Naive thymus-derived CD8-positive, alpha-beta T cell (primary cell): Measurements from ENCODE around the gene PTPN5. TPM values are rescaled to one million over a fixed set of nuclear protein-coding genes. Genes with fewer than 3 reads are reported as not detected.
"Not testable (repeated sequence)": the region's sequence is repeated elsewhere in the genome, so short reads cannot be mapped to it uniquely, and the experiment has no call there.

ENCODE experiments used
- ATAC-seq, 2 donors: fragments of 150-1000 bp; cut with Tn5 transposase in 1 of 2; sonication (Bioruptor Pico), chemical (Tn5 transposase) in 1 of 2; 1 replicate in 1 of 2; 2 replicates in 1 of 2; pipeline ENCODE4 v1.10.0; 2021; ENCODE audit warnings: mild to moderate bottlenecking in 2 of 2, moderate library complexity in 2 of 2
- POLR2A ChIA-PET: fragments of 350-600 bp; sonication (Branson Sonifier 250); formaldehyde crosslinking; loops from one replicate; lab custom pipeline; 2021; ENCODE audit warnings: antibody characterized with exemption; lab: Charles Lee
- DNase-seq, 10 donors: peaks; one replicate each; pipeline versions ENCODE4 v3.0.0 to v3.0.0-alpha.2; 2020 to 2022
- H3K27ac Mint-ChIP-seq, 10 donors: one replicate each; pipeline ENCODE4 v1.8.0; 2020 to 2022; ENCODE audit warnings: mild to moderate bottlenecking in 10 of 10, mixed read lengths in 10 of 10, moderate library complexity in 4 of 10, inconsistent platforms in 1 of 10
- H3K27me3 Mint-ChIP-seq, 5 donors: one replicate each; pipeline ENCODE4 v1.8.0; 2021 to 2022; ENCODE audit warnings: mixed read lengths in 5 of 5
- H3K36me3 Mint-ChIP-seq, 3 donors: one replicate each; pipeline ENCODE4 v1.8.0; 2020 to 2022; ENCODE audit warnings: mixed read lengths in 3 of 3, mild to moderate bottlenecking in 2 of 3, inconsistent platforms in 1 of 3
- H3K4me1 Mint-ChIP-seq, 4 donors: one replicate each; pipeline ENCODE4 v1.8.0; 2021 to 2022; ENCODE audit warnings: mixed read lengths in 4 of 4
- H3K4me3 Mint-ChIP-seq, 10 donors: one replicate each; pipeline ENCODE4 v1.8.0; 2020 to 2022; ENCODE audit warnings: mild to moderate bottlenecking in 10 of 10, mixed read lengths in 10 of 10, moderate library complexity in 6 of 10, inconsistent platforms in 1 of 10
- H3K9me3 Mint-ChIP-seq, 9 donors: one replicate each; pipeline ENCODE4 v1.8.0; 2020 to 2022; ENCODE audit warnings: mixed read lengths in 9 of 9, mild to moderate bottlenecking in 3 of 9, inconsistent platforms in 1 of 9, moderate library complexity in 1 of 9
- polyA plus RNA-seq, 3 donors: library from polyadenylated mRNA; unstranded; fragments of 300-500 nt; fragmentation: Illumina TruSeq; gene quantifications; one replicate each; pipeline ENCODE4 v1.2.3, GENCODE V29; 2021
- total RNA-seq, 8 experiments: library from RNA in 2 of 8; stranded (reverse) in 2 of 8; gene quantifications; one replicate each; pipeline ENCODE4 v1.2.3 and lab custom pipeline; 2021 to 2026

PTPN5 gene
- total RNA-seq (not detected), polyA plus RNA-seq (not detected), total RNA-seq (lab: John Stamatoyannopoulos, UW) (0 to 0.08 (median 0) reads per million in 6 experiments)

DNA sequence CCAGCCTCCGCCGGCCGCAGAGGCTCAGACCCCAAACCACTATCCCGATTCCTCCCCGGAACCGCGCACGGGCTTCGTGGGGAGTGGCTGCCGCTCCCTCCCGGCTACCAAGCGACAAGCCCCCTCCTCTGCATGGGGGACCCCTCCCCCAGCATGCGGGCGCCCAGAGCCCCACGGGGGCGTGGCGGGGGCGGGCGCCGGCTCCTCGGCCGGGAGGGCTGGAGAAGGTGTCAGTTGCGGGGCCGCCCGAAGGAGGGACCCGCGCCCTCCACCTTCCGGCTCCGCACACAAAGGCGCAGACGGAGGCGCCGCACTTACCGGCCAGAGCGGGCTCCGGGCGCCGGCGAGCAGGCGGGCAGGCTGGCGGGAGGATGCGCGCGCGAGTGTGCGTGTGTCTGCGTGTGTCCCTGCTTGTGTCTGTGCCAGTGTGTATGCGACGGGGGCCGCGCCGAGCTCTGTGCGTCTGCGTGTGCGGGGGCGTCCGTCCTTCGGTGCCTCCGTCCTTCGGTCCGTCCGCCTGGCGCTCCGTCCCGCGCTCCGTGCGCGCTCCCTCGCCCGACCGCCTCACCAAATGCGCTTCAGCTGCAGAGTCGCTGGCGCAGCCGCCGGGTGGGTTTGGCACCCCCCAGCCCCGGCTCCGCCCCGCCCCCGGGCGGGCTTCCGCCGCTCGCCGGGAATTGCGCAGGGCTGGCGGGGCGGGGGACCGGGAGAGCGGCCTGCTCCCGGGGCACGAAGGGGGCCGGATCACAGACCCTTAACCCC lies at the start of gene PTPN5:
Gene PTPN5 (minus strand): TSS at position 592 of the 762 bp plus-strand sequence. CDS start 19,840 bp downstream, outside the sequence.
- no peak for ATAC-seq
- H3K36me3 Mint-ChIP-seq: no peaks in the 10 kb centered on the region

DNA sequence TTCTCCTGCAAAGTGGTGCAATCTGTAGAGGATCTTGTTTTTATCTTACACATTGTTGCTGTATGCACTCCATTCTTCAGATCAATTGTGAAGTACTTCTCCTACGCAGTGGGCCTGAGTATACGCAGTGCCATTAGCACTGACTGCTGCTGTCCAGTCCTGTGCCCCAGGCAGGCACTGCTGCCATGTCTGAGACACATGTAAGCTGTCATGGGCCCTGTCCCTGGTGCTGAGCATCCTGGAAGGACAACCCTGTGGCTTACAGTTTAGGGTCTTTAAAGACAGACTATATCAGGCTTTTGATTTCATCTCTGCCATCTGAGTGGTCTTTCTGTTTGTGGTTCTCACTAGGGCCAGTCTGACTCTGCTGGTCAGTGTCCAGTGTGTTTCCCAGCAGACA lies 44.8 kb upstream of the PTPN5 start:
- POLR2A ChIA-PET: no interaction called here
- Mint-ChIP-seq H3K27ac (no peak overlapping the region), H3K9me3 (peaks cover 12 to 61% (median 33%) of the 10 kb centered on the region in 9 donors), H3K4me1 (no peaks in the 10 kb centered on the region), H3K4me3 (no peak overlapping the region), H3K27me3 (peaks cover 28 to 88% (median 47%) of the 10 kb centered on the region in 5 donors), H3K36me3 (peaks cover 2 to 38% (median 3%) of the 10 kb centered on the region in 3 donors)
- DNase-seq: no peak
- ATAC-seq: no peak

More for the DNA sequence above, at the start of gene PTPN5:
- H3K4me1 Mint-ChIP-seq: peaks cover 1 to 8% (median 4%) of the 10 kb centered on the region in 4 donors
- POLR2A ChIA-PET: no interaction called here
- peak within 1 kb of the TSS in 5 of 10 donors; percentile 34 to 66 (median 48) for H3K4me3 Mint-ChIP-seq
- DNase-seq: no peak
- no peaks in the 10 kb centered on the region for H3K9me3 Mint-ChIP-seq
- H3K27me3 Mint-ChIP-seq: peaks cover 32 to 53% (median 48%) of the 10 kb centered on the region in 5 donors
- H3K27ac Mint-ChIP-seq: no peak within 1 kb of the TSS

DNA sequence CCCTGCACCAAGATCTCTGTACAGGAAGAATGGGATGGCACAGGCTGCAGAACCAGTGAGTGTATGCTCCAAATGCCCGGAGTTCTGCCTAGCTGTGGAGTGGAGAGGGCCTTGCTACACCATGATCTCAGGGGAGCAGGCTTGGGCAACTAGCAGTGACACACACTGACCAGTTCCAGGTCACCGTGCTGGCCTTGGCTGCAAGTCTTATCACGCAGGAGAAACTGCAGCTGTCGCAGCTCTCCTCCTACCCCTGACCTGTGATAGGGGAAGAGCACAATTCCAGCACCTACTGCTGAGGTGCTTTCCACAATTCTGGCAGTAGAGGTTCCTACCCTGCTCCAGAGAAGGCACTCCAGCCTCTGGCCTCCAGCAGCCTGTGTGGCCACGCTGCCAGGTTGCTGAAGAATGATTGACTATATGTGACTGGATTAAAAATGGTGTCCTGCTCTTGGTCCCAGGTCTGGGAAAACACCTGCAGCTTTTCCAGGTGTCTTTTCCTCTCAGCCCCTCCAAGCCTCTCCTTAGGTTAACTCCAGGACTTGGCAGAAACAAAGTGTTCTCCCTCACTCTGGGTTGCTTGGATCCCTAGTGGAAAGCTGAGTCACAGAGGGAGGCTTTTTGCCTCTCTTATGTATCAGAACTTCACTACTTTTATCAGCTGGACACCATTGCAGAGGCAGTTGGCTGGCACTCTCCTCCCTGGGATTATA lies 43.3 kb upstream of the PTPN5 start:
- POLR2A ChIA-PET: no interaction called here
- H3K27ac Mint-ChIP-seq: no peak overlapping the region
- peaks cover 33 to 88% (median 47%) of the 10 kb centered on the region in 5 donors for H3K27me3 Mint-ChIP-seq

GRCh38 chr11:18820160-18820559 lies 28.6 kb upstream of the PTPN5 start:
- H3K9me3 Mint-ChIP-seq, DNase-seq, H3K4me3 Mint-ChIP-seq, POLR2A ChIA-PET, H3K27ac Mint-ChIP-seq, H3K36me3 Mint-ChIP-seq, H3K4me1 Mint-ChIP-seq, ATAC-seq: not testable (repeated sequence)
- peaks cover 3 to 42% (median 15%) of the 10 kb centered on the region in 5 donors for H3K27me3 Mint-ChIP-seq

More for the DNA sequence above, 43.3 kb upstream of the PTPN5 start:
- H3K4me1 Mint-ChIP-seq: no peaks in the 10 kb centered on the region
- DNase-seq (no peak), ATAC-seq (no peak)
- H3K9me3 Mint-ChIP-seq: peaks cover 7 to 57% (median 30%) of the 10 kb centered on the region in 9 donors
- H3K4me3 Mint-ChIP-seq: no peak overlapping the region
- peaks cover 0 to 42% (median 2%) of the 10 kb centered on the region in 3 donors for H3K36me3 Mint-ChIP-seq

DNA sequence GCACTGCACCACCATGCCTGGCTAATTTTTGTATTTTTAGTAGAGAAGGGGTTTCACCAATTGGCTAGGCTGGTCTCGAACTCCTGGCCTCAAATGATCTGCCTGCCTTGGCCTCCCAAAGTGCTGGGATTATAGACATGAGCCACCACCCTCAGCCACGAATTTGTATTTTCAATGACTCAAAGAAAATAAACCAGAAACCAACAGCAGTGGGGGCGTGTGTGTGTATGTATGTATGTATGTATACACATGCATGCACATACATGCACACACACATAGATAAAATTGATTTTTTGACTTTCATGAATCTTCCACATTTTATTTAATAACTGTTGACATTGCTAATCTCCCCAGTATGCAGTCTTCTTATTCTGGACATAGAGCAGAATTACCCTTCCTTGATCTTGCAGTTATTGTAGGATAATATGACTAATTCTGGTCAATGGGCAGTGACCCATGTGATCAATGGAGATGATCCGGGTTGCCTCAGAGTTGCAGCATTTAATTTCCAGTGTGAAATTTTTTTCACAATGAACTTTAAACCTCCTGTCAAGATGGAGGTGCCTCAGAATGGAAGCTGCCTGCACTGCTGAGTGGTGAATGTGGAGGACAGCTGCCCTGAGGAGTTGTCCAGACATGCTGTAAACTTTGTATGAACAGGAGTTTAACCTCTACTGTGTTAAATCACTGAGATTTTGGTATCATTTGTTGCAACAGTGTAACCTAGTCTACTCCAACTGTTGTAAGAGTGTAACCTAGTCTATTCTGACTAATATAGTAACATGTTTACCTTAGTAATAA lies 12.8 kb upstream of the PTPN5 start:
- Mint-ChIP-seq H3K36me3 (no peaks in the 10 kb centered on the region), H3K4me3 (no peak overlapping the region), H3K27me3 (peaks cover 2 to 24% (median 11%) of the 10 kb centered on the region in 5 donors), H3K9me3 (no peaks in the 10 kb centered on the region), H3K27ac (no peak overlapping the region), H3K4me1 (peaks cover 0 to 7% (median under 1%) of the 10 kb centered on the region in 4 donors)
- DNase-seq (no peak), ATAC-seq (no peak)
- POLR2A ChIA-PET: no interaction called here

GRCh38 chr11:18802381-18803257 lies 11.0 kb upstream of the PTPN5 start:
- Mint-ChIP-seq H3K27ac (peak overlapping the region in 2 of 10 donors; percentile 20 to 30), H3K9me3 (no peaks in the 10 kb centered on the region), H3K4me3 (peak overlapping the region in 2 of 10 donors; percentile 1 to 31), H3K4me1 (peaks cover 0 to 7% (median 0%) of the 10 kb centered on the region in 4 donors), H3K27me3 (peaks cover 3 to 28% (median 7%) of the 10 kb centered on the region in 5 donors), H3K36me3 (no peaks in the 10 kb centered on the region)
- POLR2A ChIA-PET: no interaction called here
- peak; percentile 32 to 39 for ATAC-seq
- peak in 6 of 10 donors; percentile 15 to 38 (median 30) for DNase-seq

GRCh38 chr11:18798799-18799469 lies 7.3 kb upstream of the PTPN5 start:
- H3K9me3 Mint-ChIP-seq: no peaks in the 10 kb centered on the region
- DNase-seq: no peak
- POLR2A ChIA-PET: no interaction called here
- no peaks in the 10 kb centered on the region for H3K36me3 Mint-ChIP-seq
- no peak for ATAC-seq
- H3K27me3 Mint-ChIP-seq: peaks cover 9 to 31% (median 22%) of the 10 kb centered on the region in 5 donors
- peaks cover 0 to 7% (median 0%) of the 10 kb centered on the region in 4 donors for H3K4me1 Mint-ChIP-seq
- H3K27ac Mint-ChIP-seq: no peak overlapping the region
- no peak overlapping the region for H3K4me3 Mint-ChIP-seq

DNA sequence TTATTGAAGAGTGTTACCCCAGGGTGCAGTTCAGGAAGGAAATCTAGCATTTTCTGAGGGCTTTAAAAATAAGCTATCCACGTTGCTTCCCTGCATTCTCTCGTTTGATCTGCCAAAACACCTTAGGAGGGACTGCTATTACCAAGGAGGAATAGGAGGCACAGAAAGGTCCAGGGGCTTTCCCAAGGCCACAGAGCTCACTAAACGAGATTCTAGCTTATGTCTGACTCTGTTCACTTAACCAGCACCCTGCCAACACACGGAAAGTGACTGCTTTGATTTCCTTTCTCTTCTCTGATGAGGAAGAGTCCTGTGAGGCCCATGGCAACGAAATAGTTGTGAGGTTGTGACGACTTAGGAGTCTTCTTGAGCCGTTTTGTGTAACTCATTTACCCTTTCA lies 3.4 kb upstream of the PTPN5 start:
- no peak for ATAC-seq
- Mint-ChIP-seq H3K36me3 (no peaks in the 10 kb centered on the region), H3K27ac (no peak overlapping the region), H3K27me3 (peaks cover 21 to 48% (median 42%) of the 10 kb centered on the region in 5 donors), H3K4me1 (peaks cover 1 to 8% (median 4%) of the 10 kb centered on the region in 4 donors), H3K9me3 (no peaks in the 10 kb centered on the region), H3K4me3 (no peak overlapping the region)
- no peak for DNase-seq
- POLR2A ChIA-PET: no interaction called here

DNA sequence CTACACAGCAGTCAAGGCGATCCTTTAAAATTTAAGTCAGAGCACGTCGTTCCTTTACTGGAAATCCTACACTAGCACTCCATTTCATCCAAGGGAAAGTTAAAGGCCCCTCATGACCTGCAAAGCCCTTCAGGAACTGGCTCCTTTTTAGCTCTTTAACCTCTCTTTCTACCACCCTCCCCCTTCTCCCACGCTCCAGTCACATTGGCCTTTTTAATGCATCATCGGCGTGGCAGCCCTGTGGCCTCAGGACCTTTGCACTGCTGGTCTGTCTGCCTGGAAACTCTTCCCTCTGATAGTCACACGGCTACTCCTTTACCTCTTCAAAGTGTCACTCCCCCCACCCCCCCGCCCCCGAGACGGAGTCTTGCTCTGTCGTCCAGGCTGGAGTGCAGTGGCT lies 1.2 kb upstream of the PTPN5 start:
- ATAC-seq (no peak), DNase-seq (no peak)
- peaks cover 30 to 59% (median 57%) of the 10 kb centered on the region in 5 donors for H3K27me3 Mint-ChIP-seq
- POLR2A ChIA-PET: no interaction called here
- no peak overlapping the region for H3K27ac Mint-ChIP-seq
- H3K9me3 Mint-ChIP-seq: no peaks in the 10 kb centered on the region
- H3K4me1 Mint-ChIP-seq: peaks cover 1 to 8% (median 4%) of the 10 kb centered on the region in 4 donors
- no peaks in the 10 kb centered on the region for H3K36me3 Mint-ChIP-seq
- H3K4me3 Mint-ChIP-seq: peak overlapping the region in 4 of 10 donors; percentile 29 to 66 (median 42)

DNA sequence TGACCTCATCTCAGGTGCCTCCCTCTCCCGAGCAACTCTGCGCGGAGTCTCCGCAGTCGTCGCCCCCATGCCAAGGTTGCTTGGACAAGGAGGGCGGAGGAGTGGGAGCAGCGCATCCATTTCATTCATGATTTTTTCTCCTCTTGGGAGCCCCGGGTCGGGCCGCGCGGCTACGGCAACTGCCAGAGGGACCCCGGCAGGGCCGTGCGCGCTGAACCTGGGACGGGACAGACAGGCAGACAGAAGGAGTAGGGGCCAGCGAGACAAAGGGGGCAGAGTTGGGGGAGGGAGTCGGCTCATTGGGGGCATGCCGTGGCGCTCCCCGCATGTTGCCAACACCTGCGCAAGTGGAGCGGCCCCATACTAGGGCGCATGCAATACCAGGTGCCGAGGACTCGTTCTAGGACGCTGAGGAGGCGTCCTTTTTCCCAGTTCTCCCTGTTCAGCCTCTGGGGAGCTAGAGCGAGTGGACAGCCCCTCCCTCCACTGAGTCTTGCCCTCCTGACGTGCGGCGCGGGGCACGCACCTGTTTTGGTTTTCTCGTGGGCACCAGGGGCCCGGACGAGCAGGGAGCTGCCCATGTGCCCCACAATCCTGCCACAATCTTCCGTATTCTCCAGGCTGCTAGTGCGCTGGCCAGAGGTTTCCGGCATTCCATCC lies 501 bp upstream of the PTPN5 start:
- Mint-ChIP-seq H3K9me3 (no peaks in the 10 kb centered on the region), H3K4me3 (peak overlapping the region in 4 of 10 donors; percentile 34 to 48 (median 42)), H3K4me1 (peaks cover 1 to 8% (median 4%) of the 10 kb centered on the region in 4 donors), H3K27ac (no peak overlapping the region), H3K27me3 (peaks cover 28 to 55% (median 51%) of the 10 kb centered on the region in 5 donors), H3K36me3 (no peaks in the 10 kb centered on the region)
- DNase-seq (no peak), ATAC-seq (no peak)
- POLR2A ChIA-PET: no interaction called here

DNA sequence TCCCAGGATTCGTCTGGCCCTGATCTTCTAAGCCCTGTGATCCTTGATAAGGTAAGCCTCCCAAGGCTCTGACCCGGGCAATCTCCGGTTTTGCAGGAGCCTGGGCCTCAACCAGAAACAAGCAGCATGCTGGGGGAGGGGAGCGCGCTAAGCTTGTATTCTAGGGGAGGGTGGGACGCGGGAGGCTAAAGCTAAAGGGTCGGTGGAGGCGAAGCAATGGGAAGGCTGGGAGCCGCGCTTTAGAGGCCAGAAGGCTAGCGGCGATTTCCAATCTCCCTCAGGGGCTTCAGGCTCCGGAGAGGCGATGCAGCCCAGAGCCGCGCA lies 753 bp downstream of the PTPN5 start:
- POLR2A ChIA-PET: no interaction called here
- H3K36me3 Mint-ChIP-seq: no peaks in the 10 kb centered on the region
- no peak for DNase-seq
- peaks cover 1 to 8% (median 4%) of the 10 kb centered on the region in 4 donors for H3K4me1 Mint-ChIP-seq
- ATAC-seq: no peak
- H3K27me3 Mint-ChIP-seq: peaks cover 33 to 50% (median 48%) of the 10 kb centered on the region in 5 donors
- H3K9me3 Mint-ChIP-seq: no peaks in the 10 kb centered on the region
- no peak overlapping the region for H3K27ac Mint-ChIP-seq
- H3K4me3 Mint-ChIP-seq: peak overlapping the region in 4 of 10 donors; percentile 23 to 52 (median 24)
